HG03571 (cell line): Measurements from ENCODE around the gene ACTR8.

Source experiments
- ATAC-seq: cut with Tn5 transposase; IDR thresholded peaks from one replicate; pipeline ENCODE4 v1.9.1; 2021; ENCODE audit not compliant: unreplicated experiment

The ACTR8 gene

DNA sequence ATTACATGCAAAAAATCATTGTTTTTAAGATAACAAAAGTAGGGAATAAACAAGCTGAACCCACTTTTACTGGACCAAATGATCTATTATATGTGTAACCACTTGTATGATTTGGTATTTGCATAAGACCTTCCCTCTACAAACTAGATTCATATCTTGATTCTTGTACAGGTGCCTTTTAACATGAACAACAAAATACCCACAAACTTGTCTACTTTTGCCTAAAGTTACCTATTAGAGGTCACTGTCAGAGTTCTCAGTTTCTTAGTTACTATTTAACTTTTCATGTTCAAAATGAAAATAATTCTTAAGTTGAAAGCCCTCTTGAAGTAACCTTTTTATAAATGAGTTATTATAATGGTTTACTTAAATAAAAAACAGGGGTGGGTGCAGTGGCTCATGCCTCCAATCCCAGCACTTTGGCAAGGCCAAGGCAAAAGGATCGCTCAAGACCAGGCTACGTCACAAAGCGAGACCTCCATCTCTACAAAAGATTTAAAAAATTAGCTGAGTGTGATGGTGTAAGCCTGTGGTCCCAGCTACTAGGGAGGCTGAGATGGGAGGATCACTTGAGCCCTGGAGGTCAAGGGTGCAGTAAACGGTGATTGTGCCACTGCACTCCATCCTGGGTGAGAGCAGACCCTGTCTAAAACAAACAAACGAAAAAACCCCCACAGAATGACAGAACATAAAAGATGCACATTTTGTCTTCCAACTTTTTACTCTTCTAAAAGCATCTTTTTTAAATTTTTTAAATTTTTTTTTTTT lies 16.0 kb downstream of the ACTR8 start:
- ATAC-seq, result peak; percentile 45

DNA sequence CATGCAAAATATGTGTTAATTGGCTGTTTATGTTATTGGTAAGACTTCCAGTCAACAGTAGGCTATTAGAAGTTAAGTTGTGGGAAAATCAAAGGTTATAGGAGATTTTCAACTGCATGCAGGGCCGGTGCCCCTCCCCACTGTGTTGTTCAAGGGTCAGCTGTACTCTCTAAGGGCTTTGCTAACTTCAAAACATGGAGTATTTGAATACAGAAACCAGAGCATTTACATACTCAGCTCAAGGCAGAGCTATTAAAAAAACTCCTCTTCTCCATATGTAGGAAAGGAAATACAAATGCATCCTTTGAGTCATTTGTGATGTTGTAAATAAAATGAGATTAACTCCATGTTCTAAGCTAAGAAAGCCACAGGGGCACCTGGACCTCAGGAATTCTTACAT lies 18.8 kb downstream of the ACTR8 start:
- no peak for ATAC-seq

- no peak for ATAC-seq
These were observed 19.7 kb downstream of the ACTR8 start for GRCh38 chr3:53862241-53862640.

DNA sequence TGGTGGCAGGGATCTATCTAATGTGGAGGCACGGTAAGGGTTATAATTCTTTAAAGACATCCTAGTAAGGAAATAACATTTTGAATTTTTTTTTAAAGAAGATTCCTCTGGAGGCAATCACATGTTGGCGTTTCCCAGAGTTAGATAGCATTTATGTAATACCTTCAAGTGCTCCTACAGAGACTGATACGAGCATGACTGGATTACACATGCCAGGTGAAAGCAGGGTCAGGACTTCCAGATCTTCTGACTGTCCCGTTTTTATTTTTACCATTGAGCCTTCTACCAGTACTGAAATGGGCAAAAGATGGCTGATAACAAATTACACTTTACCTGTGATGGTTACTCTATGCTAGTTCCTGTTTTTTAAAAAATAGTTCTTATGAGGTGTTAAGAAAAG lies 21.8 kb downstream of the ACTR8 start:
- no peak for ATAC-seq

DNA sequence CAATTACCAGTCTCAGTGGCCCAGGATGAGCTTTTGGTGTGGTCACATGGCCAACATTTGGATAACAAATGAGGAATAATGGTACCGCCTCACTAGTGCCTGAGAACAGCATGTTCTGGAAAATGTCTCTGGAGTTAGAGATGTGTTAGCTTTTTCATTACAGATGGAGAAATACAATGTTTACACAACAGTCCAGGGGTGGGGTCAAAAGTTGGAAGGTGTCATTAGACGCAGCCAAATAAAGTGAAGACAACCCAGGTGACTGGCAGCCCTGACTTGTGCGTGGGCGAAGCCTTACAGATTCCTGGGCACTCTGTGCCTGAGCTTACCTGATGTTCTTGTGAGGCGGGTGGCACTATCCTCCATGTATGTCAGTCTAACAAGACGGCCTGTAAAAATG lies 22.8 kb downstream of the ACTR8 start:
- no peak for ATAC-seq

DNA sequence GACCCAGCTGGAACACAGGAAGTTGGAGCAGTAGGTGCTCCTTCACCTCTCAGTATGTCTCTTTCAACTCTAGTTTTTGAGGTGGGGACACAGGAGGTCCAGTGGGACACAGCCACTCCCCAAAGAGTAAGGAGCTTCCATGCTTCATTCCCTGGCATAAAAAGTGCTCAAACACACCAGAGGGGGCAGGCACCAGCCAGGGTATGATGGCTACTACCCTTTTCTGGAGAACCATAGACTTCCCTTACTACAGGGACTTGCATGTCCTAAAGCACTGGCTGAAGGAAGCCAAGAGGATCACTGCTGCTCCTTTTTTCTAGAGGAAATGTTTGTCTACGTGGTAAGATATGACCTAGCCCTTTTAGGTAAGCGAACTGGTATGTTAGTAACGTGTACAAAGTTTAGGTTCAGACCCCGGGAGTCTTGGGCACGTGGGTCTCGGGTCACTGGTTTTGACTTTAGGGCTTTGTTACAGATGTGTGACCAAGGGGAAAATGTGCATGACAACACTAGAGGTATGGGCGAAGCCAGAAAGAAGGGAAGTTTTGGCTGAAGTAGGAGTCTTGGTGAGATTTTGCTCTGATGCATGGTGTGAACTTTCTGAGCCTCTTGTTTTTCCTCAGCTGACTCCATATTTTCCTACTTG lies 23.7 kb downstream of the ACTR8 start:
- no peak for ATAC-seq

- ATAC-seq, result peak; percentile 50
These were observed 25.0 kb downstream of the ACTR8 start for GRCh38 chr3:53856964-53857363.

GRCh38 chr3:53850895-53851294 lies 31.1 kb downstream of the ACTR8 start:
- ATAC-seq, result no peak

DNA sequence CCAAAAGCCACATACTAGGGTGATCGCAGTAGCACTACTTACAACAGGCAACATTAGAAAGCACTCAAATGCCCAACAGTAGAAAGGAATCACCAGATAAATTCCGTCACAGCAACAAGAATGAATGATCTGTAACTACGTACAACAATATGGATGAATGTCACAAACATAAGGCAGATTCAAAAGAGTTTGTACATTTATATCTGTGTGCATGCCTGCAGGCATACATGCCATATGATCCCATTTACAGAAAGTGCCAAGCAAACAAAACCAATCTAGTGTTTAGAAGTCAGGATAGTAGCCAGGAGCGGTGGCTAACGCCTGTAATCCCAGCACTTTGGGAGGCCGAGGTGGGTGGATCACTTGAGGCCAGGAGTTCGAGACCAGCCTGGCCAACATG lies 32.0 kb downstream of the ACTR8 start:
- ATAC-seq, result no peak

DNA sequence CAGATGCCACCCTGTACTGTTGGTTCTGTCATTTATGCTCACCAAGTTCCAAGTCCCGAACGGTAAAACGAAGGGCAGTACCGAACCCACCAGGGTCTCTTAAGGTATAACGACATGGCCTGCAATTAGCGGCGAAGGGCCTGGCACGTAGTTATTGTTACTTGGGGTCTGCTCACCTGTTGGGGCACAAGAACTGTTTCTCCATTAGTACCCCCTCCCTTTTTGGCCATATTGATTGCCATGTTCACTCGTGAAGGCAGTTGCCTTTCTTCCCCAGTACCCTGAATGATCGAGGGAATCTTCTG lies 35.1 kb downstream of the ACTR8 start:
- ATAC-seq, result no peak

DNA sequence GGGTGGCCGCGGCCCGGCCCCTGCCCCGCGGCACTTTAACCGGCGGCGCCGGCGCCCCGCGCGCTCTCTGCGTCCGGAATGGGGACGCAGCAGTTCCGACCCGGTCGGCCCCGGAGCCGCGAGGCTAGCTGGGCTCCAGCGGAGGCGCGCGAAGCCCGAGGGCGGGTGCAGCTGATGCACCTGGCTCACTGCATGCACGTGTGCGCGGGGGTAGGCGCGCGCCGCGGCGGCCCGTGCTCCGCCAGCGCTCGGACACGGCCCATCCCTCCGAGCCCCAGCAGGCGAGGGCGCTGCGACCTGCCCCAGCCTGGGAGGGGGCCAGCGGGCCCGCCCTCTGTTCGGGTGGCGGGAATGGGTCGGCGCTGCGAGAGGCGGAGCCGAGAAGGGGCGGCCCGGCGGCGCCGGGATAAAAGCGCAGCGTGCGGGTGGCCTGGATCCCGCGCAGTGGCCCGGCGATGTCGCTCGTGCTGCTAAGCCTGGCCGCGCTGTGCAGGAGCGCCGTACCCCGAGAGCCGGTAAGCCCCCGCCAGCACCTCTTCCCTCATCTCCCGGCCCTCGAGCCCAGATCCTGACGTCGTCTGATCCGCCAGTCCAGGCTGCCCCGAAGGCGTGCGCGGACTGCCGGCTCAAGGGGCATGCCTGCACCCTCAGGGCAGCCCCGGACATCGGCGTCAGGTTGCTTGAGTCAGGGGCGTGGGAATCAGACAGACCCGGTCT lies 35.7 kb downstream of the ACTR8 start, which contains the start of the genes CHDH and IL17RB:
Gene CHDH (minus strand): TSS at position 286 of the 717 bp plus-strand sequence. CDS start 22,411 bp downstream, outside the sequence.
Gene IL17RB (plus strand): TSS at position 435 of the 717 bp plus-strand sequence. CDS start 21 bp downstream, at position 456.
- peak; percentile 40 for ATAC-seq

DNA sequence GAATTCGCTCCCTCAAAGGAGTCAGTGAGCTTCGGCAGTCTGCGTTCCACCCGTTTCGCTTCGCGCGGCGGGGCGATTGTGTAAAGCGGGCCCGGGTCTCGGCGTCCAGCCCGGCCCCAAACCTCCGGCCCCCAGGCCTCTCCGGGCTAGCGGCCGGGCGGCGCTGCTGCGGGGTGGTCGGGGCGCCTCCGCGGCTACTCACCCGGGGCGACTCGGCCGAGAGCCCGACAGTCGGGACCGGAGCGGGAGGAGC lies 36.1 kb downstream of the ACTR8 start:
- no peak for ATAC-seq

- ATAC-seq, result peak; percentile 17
These were observed 36.7 kb downstream of the ACTR8 start for GRCh38 chr3:53845103-53845880.

- no peak for ATAC-seq
These were observed 37.5 kb downstream of the ACTR8 start for GRCh38 chr3:53844262-53845102.

- peak; percentile 50 for ATAC-seq
These were observed 38.5 kb downstream of the ACTR8 start for GRCh38 chr3:53843195-53844177.

DNA sequence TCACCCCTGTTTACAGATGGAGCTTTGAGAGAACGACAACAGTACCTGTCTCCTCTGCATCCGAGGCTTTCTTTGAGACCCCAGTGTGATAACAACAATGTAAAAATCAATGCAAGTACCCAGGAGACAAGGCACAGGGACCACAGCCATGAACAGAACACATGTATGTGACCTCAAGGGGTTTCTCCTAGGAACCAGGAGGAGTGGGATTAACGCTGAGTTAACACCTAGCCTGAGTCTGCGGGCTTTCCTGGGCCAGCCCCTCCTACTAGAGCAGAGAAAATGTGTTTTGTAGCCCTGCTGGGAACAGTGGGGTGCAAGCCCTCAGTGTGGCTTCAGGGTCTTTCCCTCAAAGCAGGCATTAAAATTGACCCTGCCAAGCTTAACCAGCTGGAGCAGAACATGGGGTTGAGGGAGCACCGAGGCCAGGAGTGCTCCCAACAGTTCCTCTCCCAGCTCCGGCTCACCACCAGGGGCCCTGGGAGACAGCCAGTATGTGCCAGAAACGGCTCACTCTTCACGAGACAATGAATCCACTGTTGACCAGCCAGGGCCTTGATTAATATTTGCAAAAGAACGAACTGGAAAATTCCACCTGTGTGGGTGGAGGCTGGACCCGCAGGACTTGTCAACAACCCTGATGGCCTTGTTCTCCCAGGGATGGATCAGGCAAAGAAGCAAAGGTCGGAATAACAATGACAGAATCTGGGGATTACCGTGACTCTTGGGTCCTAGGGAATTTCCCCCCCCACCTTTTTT lies 39.3 kb downstream of the ACTR8 start:
- ATAC-seq, result no peak

DNA sequence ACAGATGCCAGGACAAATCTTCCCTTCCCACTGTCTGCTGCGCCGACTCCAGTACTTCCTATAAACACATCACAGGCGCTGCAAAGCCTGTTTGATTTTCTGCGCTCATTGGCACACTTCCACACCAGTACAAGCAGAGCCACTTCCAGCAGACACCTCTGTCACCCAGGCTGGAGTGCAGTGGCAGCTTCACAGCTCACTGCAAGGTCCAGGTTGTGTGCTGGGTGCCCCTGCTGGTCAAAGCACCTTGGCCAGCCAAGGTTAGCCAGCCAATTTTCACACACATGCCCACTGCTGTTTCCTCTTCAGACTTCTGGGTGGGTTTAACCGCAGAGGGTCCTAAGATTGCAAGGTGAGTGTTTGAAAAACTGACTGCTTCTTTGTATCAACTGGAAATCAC lies 40.7 kb downstream of the ACTR8 start:
- no peak for ATAC-seq

DNA sequence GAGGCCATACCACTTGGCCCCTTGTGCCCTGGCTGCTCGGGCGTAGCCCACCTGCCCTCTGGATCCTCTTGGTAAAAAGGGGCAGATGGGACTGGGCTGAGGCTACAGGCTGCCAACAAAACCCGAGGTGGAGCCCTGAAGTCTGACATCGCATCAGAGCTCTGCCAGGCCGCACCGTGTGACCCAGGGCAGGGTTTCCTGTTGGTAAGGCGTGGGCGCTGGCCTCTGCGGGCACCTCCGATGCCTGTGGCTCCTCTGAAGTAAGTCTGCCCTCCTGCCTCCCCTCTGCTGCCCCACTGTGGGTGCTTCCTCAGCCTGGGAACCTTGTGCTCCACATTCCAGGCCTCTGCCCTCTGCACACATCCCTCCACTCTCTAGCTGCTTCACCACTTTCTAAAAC lies 44.6 kb downstream of the ACTR8 start:
- ATAC-seq, result no peak
